ENCODE data around the gene NIF3L1. TPM values are rescaled to one million over a fixed set of nuclear protein-coding genes. Genes with fewer than 3 reads are reported as not detected.

NIF3L1 gene
- total and polyA plus RNA-seq, 10 of the 15 experiments (the other 5 are each of a cell fraction or from before 2014, with no cell fraction given), result 27.6 to 95.9 (median 53.8) TPM

GRCh38 chr2:200847939-200848338 is 41.2 kb upstream of the NIF3L1 start:
- no peaks in the 10 kb centered on the region for H3K27me3 ChIP-seq (replicated peaks in 1 of 2; ENCODE audit: control insufficient read depth in 2 of 2, insufficient read depth in 2 of 2, low read length in 1 of 2)
- H3K27ac ChIP-seq (ENCODE audit: control insufficient read depth, insufficient read depth), result no peak overlapping the region
- ChIA-PET SMC1A (ENCODE audit: uncharacterized antibody, unreplicated experiment) (interaction anchor here (0.6 to 1.6 kb wide), 5 partner anchors 15 to 133 kb away, joined by 3 to 5 read pairs (median 4); partner anchors contain the start of gene CLK1), POLR2A (interaction anchor here (0.7 kb wide), 1 partner anchor 578 kb away, joined by 5 read pairs; no protein-coding TSS in a partner anchor), CTCF (interaction anchor here (2.0 kb wide), 1 partner anchor 29 kb away, joined by 6 read pairs; no protein-coding TSS in a partner anchor), RAD21 (ENCODE audit: unreplicated experiment) (interaction anchor here (0.7 to 1.2 kb wide), 2 partner anchors 10 to 392 kb away, joined by 3 to 4 read pairs; no protein-coding TSS in a partner anchor)
- no peak overlapping the region for H3K9ac ChIP-seq (ENCODE audit: control insufficient read depth, insufficient read depth, low read length)
- no peak overlapping the region for H3K4me2 ChIP-seq (ENCODE audit: control insufficient read depth, insufficient read depth)
- no peaks in the 10 kb centered on the region for H3K79me2 ChIP-seq (ENCODE audit: control insufficient read depth, insufficient read depth, low read length)
- WGBS (ENCODE audit: insufficient coverage, insufficient replicate concordance, low lambda C conversion rate, missing lambda C conversion rate), result 75% methylated on average over 4 of the region's 4 CpGs
- H3K4me1 ChIP-seq (ENCODE audit: control insufficient read depth, insufficient read depth, low read length), result no peaks in the 10 kb centered on the region
- peaks cover 10 to 13% of the 10 kb centered on the region in 2 experiments for H3K36me3 ChIP-seq (ENCODE audit: control insufficient read depth in 2 of 2, insufficient read depth in 2 of 2, low read length in 1 of 2)
- in situ Hi-C loops (cut with MboI), result no loop called here
- FAIRE-seq, result no peak
- DNase-seq (ENCODE audit: low read depth, low spot score), result no peak
- no peaks in the 10 kb centered on the region for H4K20me1 ChIP-seq (ENCODE audit: control insufficient read depth, insufficient read depth)
- H3K9me3 ChIP-seq (replicated peaks; ENCODE audit: control insufficient read depth, insufficient read depth, low read length), result no peaks in the 10 kb centered on the region
- no TSS peak for BruUV-seq (replicated peaks)
- no peak overlapping the region for H3K4me3 ChIP-seq
- H2AFZ ChIP-seq (ENCODE audit: control insufficient read depth, low read depth, low read length), result no peak overlapping the region
- ATAC-seq, result no peak
- intact Hi-C loops (cut with micrococcal nuclease; ENCODE audit: unreplicated experiment), result no loop called here
- TF ChIP-seq SMAD1 (IDR thresholded peaks at IDR 0.05; ENCODE audit: low read depth, partially characterized antibody), result no peak
- no peak for TF ChIP-seq ATF7 (IDR thresholded peaks at IDR 0.05; ENCODE audit: low read depth)
- no peak for TF ChIP-seq ZNF207 (IDR thresholded peaks at IDR 0.05; ENCODE audit: borderline replicate concordance)
- no peak for TF ChIP-seq MXI1 (IDR thresholded peaks at IDR 0.05; ENCODE audit: low read depth, low read length)
- no peak for TF ChIP-seq ZNF622 (IDR thresholded peaks at IDR 0.05)
- TF ChIP-seq ESRRA (IDR thresholded peaks at IDR 0.05; ENCODE audit: low read length), result no peak
- no peak for TF ChIP-seq ZBTB33 (IDR thresholded peaks at IDR 0.05)
- no peak for TF ChIP-seq CUX1 (IDR thresholded peaks at IDR 0.05; ENCODE audit: insufficient replicate concordance, low read depth, low read length)
- no peak for TF ChIP-seq USF2 (IDR thresholded peaks at IDR 0.05; ENCODE audit: borderline replicate concordance, low read depth, low read length)
- no peak for TF ChIP-seq SMC3 (IDR thresholded peaks at IDR 0.05; ENCODE audit: borderline replicate concordance, low read length)
- TF ChIP-seq HDAC6 (IDR thresholded peaks at IDR 0.05; ENCODE audit: unreplicated experiment), result no peak
- TF ChIP-seq KLF5 (IDR thresholded peaks at IDR 0.05; ENCODE audit: partially characterized antibody), result no peak
- no peak for TF ChIP-seq SMARCA5 (IDR thresholded peaks at IDR 0.05)
